ENCODE data around the gene MMP8. TPM values are rescaled to one million over a fixed set of nuclear protein-coding genes. Genes with fewer than 3 reads are reported as not detected.

The MMP8 gene, protein sequence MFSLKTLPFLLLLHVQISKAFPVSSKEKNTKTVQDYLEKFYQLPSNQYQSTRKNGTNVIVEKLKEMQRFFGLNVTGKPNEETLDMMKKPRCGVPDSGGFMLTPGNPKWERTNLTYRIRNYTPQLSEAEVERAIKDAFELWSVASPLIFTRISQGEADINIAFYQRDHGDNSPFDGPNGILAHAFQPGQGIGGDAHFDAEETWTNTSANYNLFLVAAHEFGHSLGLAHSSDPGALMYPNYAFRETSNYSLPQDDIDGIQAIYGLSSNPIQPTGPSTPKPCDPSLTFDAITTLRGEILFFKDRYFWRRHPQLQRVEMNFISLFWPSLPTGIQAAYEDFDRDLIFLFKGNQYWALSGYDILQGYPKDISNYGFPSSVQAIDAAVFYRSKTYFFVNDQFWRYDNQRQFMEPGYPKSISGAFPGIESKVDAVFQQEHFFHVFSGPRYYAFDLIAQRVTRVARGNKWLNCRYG
- not detected in 5 replicates for total RNA-seq (2022; extraction: Qiagen RNA extraction; ENCODE audit: low read depth)

DNA sequence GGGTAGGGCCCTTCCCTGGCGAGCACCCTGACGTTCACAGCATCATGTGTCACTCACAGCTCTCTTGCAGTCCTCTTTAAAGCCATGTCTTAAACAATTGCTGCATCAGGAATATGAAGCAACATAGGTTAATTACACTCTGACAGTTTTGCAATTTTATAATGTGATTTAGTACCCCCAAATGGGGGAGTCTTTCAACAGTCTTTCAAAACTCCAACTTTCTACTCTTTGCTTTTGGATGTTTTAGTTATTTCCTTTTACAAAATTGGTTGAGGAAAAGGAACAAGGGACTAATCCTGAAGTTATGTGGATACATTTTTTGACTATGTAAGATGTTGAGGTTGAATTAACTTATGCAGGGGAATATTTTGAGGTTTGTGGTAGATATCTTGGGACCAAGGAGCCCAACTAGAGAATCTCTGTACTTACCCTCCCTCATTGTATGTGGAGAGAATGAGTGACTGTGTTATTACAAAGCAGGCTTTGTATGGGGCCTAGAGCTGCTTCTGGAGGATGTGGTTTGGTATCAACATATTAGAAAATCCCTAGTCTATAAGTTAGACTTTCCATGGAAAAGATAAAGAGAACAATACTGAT is at the start of gene MMP8:
Gene MMP8 (minus strand): TSS at position 51 of the 597 bp plus-strand sequence. CDS start 99 bp downstream, outside the sequence.

DNA sequence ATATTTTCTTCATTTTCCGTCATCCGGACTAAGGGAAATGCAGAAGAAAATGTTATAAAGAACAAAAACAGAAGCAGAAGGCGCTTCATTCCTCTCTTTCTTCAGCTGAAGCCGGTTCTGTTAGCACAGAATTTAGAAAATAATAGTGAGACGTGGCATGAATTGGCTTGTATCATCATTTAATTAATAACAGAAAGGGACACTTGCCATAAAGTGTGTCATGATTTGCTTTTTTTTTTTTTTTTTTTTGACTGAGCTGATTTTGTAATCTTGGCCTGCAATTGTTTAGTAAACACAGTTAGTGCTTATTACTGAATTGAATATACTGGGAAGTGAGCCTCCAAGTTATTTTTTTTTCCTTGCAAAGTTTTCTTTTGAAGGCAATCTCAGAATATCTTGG is 19.1 kb downstream of the MMP8 start, which contains the start of gene MMP27:
Gene MMP27 (minus strand): TSS at position 144 of the 400 bp plus-strand sequence. CDS start 55 bp downstream, at position 89.

Other genes starting within 250 kb of the MMP8 start
- gene MMP7, start 194.2 kb downstream of the MMP8 start, total RNA-seq (2022; extraction: Qiagen RNA extraction; ENCODE audit: low read depth) = 19.3 to 36.5 TPM (median 22.8 TPM) in 5 replicates
- not detected in 5 replicates for gene MMP20, start 99.6 kb downstream of the MMP8 start, total RNA-seq (2022; extraction: Qiagen RNA extraction; ENCODE audit: low read depth)
- gene MMP27, start 19.2 kb downstream of the MMP8 start, total RNA-seq (2022; extraction: Qiagen RNA extraction; ENCODE audit: low read depth) = not detected in 5 replicates
- gene MMP10, start 55.7 kb upstream of the MMP8 start, total RNA-seq (2022; extraction: Qiagen RNA extraction; ENCODE audit: low read depth) = 0.70 to 1.5 TPM (median 0.94 TPM) in 5 replicates
- 0.58 to 1.3 TPM (median 1.0 TPM) in 5 replicates for gene MMP1, start 73.2 kb upstream of the MMP8 start, total RNA-seq (2022; extraction: Qiagen RNA extraction; ENCODE audit: low read depth)
- gene MMP3, start 118.7 kb upstream of the MMP8 start, total RNA-seq (2022; extraction: Qiagen RNA extraction; ENCODE audit: low read depth) = not detected in 5 replicates
- gene MMP12, start 150.0 kb upstream of the MMP8 start, total RNA-seq (2022; extraction: Qiagen RNA extraction; ENCODE audit: low read depth) = 0.12 to 0.13 TPM in 2 of 5 replicates, not detected in the others
- 0.09 to 0.15 TPM in 2 of 5 replicates, not detected in the others for gene MMP13, start 230.8 kb upstream of the MMP8 start, total RNA-seq (2022; extraction: Qiagen RNA extraction; ENCODE audit: low read depth)

All from A549 treated with ZK216348 at 1 μM for 4 hours (cell line).